ENCODE data around the gene MYCBP2.
"Not testable (repeated sequence)": the region's sequence is repeated elsewhere in the genome, so short reads cannot be mapped to it uniquely, and the experiment has no call there.

The MYCBP2 gene

GRCh38 chr13:77338329-77338728 is 11.4 kb upstream of the MYCBP2 start:
- no peak for DNase-seq

DNA sequence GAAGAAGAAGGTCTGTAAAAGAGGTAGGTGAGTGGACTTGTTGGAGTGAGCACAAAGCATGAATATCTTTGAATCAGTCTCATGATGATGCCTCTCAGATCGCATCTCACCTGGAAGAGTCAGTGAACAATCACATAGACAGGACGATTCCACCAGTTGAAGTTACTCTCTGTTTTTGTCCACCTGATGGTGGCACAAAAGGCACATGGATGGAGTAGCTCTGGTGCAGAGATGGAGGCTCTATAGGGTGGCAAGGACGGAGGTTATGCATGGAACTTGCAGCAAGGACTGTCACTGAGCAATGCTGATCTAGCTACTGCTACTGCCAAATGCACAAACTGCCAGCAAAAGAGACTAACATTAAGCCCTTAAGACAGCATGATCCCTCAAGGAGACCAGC is 10.3 kb upstream of the MYCBP2 start:
- DNase-seq = no peak

GRCh38 chr13:77335543-77335942 is 8.6 kb upstream of the MYCBP2 start:
- DNase-seq = no peak

GRCh38 chr13:77333594-77333993 is 6.7 kb upstream of the MYCBP2 start:
- DNase-seq = no peak

- no peak for DNase-seq
These were observed 4.5 kb upstream of the MYCBP2 start for GRCh38 chr13:77331421-77331820.

GRCh38 chr13:77329911-77330584 is 3.2 kb upstream of the MYCBP2 start:
- DNase-seq = peak; percentile 62

DNA sequence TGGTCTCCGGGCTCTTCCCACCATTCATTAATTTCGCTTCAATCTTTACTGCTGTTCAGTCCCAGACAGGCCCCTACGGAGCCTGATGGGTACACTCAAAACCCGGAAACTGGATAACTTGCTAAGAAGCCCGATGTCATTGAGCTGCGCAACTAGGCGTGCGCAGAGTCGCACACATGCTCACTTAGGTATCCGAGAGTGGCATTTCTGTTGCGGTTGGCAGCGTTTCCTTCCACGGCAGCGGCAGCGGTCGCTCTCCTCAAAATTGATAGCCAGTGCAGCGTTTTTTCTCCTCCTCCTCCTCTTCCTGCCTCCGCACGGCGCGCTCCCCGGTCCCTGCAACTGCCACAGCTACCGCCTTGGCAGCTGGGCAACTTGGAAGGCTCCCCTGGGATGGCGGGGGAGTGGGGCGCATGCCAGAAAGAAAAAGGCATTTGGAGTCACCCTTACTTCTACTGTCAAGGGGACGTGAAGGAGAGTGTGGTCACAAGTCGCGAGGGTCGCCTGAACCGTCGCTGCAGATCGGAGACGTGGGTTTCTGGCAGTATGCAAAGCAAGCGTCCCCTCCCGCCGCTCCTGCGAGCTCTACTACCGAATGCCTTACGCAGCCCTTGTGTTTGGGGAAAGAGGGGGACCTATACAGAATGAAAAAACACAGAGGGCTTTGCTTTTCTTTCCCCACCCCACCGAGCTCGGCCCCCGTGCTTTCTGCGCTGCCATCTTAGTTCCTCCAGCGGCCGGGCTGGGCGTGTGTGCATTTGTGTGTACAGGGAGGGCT is 2.4 kb upstream of the MYCBP2 start:
- DNase-seq = peak; percentile 77

- DNase-seq = no peak
These were observed 1.9 kb upstream of the MYCBP2 start for GRCh38 chr13:77328819-77329132.

DNA sequence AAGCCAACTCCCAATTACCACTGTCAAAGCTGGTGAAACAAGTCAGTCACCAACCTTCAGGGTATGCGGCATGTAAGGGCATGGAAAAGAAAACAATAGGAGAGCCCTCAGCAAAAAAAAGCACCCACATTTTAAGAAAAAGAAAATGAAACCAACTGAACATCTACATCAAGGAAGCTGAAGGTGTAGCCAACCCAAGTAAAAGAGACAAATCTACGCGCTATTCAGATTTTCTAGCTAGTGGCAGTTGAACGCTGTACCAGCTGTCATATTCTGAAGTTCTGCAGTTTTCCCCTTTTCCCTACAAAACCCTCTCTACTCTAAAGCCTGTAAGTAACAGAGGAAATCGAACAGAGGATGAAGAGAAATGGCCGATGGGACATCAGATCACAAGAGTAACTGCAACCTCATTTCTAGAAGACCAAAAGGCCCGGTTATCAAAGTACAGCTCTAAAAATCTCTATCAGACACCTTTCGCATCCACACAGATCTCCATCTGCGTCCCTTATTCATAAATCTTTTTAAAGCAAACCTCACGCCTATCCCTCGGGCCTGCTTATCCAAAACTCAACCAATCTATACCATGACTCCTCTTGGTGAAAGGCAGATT is 1.4 kb downstream of the MYCBP2 start:
- DNase-seq = no peak

DNA sequence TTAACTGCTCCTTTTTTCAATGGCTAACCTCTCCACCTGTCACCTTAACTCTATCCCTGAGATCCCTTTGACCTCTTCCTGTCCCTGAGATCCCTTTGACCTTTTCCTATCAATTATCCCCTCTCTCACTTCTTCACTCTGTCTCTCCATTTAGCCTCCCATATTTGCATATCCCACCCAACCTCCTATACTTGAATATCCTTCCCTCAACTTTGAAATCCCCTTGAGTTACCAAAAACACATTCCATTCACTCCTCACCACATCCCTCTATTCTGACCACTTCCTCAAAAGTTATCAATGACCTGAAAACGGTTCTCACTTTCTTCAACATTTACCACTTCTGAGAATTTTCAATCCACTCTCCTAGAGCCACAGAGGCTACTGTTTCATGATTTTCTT is 3.0 kb downstream of the MYCBP2 start:
- DNase-seq = no peak

GRCh38 chr13:77319536-77319935 is 7.4 kb downstream of the MYCBP2 start:
- DNase-seq = no peak

DNA sequence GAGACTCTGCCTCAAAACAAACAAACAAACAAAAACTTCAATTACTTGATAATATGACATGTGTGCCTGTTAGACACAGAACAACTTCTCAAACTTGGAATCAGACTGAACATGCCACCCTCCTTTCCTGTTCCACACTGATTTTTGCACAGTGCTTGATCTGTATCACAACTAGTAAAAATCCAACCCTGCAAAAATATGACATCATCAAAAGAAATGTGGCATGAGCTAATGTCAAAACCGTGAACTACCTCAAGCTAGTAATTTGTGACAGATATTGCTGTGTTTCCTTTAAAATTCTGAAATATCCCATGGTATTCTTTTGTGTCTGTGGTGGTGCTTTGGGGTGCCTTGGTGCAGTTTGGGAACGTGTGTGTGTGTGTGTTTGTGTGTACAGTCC is 8.2 kb downstream of the MYCBP2 start:
- DNase-seq = no peak

DNA sequence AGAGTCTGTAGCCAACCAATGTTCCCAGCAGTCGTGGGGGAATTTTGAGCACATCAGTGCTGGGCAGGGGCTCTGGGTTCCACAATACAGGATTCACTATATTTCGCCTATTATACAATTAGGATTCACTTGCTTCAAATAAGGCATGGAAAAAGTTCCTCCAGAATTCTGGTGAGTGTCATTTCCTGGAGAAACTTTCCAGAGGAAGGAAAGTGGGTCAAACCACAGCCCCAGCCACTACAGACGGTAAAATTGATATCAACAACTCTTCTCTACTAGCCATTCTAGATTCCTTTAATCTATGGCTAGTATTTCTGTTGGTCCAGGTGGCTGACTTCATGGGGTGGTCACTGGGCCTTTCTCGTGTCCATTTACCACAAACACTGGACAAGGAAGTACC is 10.5 kb downstream of the MYCBP2 start:
- DNase-seq = no peak

DNA sequence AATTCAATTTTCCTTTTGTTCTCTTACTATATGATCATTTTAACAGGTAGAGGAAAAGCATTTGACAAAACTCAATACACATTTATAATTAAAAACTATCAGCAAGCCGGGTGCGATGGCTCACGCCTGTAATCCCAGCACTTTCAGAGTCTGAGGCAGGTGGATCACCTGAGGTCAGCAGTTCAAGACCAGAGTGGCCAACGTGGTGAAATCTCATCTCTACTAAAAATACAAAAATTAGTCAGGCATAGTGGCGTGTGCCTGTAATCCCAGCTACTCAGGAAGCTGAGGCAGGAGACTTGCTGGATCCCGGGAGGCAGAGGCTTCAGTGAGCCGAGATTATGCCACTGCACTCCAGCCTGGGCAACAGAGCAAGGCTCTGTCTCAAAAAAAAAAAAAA is 11.4 kb downstream of the MYCBP2 start:
- not testable (repeated sequence) for DNase-seq

GRCh38 chr13:77313923-77314322 is 13.0 kb downstream of the MYCBP2 start:
- no peak for DNase-seq

- DNase-seq = no peak
These were observed 14.6 kb downstream of the MYCBP2 start for GRCh38 chr13:77312311-77312710.

DNA sequence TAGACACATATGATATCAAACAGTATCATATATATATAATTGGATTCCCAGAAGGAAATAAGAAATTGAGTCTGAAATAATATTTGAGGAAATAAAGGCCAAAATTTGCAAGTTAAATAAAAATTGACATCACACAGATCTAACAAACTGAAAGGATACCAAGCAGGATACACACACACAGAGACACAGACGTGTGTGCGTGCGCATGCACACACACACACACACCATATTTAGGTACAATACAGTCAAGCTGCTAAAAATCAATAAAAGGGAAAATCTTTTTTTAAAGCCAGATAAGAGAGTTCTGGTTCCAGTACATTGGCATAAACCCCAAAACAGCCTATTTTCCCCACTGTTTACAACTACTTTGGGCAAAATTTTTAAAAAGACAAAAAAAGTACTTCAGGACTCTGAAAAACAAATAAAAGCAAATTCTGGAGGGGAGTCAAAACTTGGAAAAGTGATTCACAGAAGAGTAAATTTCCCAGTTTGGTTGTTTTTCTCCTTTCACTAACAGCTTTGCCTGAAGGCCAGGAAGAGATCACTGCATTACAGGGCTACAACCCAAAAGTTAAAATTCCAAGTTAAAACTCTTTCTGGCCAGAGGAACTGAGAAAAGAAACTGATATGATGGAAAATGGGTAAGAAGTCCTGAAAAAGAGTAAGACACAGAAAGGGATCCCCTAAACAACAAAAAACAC is 16.2 kb downstream of the MYCBP2 start:
- no peak for DNase-seq

DNA sequence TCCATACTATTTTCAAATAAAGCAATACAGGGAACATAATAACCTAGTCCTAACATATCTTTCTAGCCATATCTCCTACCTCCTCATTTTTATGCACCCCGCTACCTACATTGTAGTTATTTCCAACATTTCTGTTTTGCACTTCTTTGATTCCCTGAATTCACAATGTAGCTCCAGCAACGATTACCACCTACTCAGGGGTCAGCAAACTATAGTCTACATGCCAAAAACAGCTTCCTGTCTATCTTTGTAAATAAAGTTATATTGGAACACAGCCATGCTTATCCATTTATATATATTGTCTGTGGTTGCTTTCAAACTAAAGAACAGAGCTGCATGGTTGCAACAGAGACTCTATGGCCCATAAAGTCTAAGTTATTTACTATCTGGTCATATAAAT is 16.7 kb downstream of the MYCBP2 start:
- DNase-seq = no peak

DNA sequence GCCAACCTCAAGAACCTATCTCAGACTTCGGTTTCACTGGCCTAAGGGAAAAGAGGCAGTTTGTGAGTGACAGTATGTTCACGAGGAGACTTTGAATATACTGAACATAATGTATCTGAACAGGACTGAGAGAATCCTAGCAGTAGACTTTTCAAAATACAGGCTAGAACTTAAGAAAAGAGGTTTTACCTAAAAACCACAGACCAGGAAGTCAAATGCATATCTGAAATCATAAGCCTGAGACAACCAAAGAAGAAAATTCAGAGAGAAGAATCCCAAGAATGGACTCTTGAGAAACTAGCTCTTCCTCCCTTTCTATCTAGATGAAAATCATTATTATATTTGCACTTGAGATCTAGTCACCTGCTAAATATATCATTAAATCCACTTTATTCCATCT is 17.6 kb downstream of the MYCBP2 start:
- DNase-seq = no peak

DNA sequence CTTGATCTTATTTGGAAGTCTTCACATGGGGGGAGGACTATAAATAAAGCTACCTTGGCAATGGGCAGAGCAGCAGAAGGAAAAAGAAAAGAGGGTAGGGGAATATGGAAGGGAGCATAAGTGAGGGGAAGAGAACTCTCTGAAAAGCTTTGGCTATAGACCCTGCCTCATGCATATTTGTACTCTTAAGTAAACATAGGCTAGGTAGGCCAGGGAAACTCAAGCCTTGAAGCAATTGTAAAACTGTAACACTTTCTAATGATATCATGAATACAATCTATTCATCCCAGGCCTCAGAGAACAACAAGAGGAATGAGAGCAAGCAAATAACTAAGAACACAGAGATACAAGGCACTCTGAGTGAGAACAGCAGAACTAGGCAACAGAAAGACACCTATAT is 20.4 kb downstream of the MYCBP2 start:
- DNase-seq = no peak

GRCh38 chr13:77305266-77305665 is 21.6 kb downstream of the MYCBP2 start:
- no peak for DNase-seq

DNA sequence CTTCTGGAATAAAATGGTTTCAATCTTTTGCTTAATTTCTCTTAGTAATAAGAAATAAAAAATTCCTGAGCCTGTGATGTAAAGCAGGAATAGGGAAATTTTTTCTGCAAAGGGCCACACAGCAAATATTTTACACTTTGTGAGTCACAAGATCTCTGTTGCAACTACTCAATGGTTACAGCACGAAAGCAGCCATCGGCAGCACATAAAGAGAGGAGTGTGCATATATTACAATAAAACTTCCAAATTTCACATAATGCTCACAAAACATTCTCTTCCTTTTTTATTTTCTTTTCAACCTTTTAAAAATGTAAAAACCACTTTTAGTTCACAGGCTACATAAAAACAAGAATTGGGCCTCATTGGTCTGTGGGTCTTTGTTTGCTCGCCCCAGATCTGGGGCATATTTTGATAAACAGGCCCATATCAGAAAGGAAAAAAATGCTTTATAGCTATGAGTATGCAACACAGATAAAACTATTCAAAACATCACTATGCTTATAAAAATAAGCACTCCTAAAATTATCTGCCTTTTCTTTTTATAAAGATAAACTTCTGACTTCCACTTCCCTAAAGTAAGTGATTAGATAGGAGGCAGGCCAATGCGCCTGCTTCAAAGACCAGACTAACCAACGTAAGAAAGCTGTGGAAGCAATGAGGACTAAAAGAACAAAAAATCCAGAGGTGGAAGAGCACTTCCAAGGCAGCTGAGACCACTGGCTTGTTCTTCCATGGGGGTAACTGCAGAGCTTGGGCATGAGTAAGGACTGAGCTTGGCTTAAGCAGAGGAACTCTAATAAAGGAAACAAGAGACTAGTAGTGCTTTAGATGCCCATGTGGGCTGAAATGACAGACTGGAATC is 26.5 kb downstream of the MYCBP2 start:
- no peak for DNase-seq

DNA sequence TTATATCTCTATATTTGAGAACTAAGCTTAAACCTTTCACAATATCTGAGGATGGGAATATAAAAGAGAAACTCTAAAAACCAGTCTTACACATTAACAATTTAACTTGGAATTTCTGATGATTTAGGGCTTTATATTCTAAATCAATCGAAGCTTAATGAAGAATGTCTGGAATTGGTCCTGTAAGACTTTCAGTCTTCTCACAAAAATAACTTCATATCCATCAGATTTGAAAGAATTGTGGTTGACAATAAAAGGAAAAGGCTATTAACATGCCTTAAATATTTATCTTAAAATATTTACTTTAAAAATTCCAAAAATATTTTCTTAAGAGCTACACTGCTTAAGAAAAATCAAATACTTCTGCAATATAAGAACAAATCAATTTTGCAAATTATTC is 27.3 kb downstream of the MYCBP2 start:
- DNase-seq = no peak

Measured in NCI-H510A treated with DMSO at 0.1 percent for 48 hours (cell line).